ENCODE data around the gene SNX20. TPM values are rescaled to one million over a fixed set of nuclear protein-coding genes. Genes with fewer than 3 reads are reported as not detected.

Gene SNX20
- total and polyA plus RNA-seq, 2 of the 4 experiments (the other 2 are of a cell fraction) = not detected

DNA sequence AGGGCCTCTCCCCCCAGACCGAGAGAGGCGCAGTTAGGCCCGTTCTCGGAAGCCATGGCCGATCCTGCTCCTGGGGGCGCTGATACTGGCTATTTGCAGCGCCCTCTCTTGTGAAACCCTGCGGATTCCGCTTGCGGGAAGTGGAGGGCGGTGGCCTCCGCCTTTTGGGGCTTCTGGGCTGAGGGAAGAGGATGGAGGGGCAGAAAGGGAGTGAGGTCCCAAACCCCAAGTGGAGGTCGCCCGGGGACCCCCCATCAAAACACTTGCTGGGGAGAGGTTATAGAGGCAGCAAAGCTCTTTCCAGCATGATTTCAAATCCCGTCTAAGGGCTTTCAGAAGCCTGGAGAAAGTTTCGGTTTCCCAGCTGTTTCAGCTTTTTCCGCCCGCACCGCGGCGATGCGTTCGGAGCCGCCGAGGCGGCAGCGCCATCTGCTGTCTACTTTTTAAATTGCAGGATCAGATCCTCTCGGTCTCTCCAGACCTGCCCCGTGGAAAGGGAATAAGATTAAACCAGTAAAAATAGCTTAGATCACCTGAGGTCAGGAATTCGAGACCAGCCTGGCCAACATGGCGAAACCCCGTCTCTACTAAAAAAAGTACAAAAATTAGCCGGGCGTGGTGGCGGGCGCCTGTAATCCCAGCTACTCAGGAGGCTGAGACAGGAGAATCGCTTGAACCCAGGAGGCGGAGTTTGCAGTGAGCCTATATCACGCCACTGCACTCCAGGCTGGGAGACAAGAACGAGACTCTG is 15.8 kb downstream of the SNX20 start:
- Histone ChIP-seq H2AFZ (replicated peaks; ENCODE audit: low read length, poor library complexity) (peak overlapping the region; percentile 90), H2BK15ac (ENCODE audit: low read depth, low read length) (no peak overlapping the region), H3K27me3 (ENCODE audit: control insufficient read depth, insufficient read depth, low read length) (no peaks in the 10 kb centered on the region; the same call in 1 of the 2 replicates), H3K14ac (replicated peaks; ENCODE audit: low read depth, low read length) (no peak overlapping the region), H3K27ac (ENCODE audit: insufficient read depth, low read length) (no peak overlapping the region), H3K9me1 (ENCODE audit: insufficient read depth, low read length) (no peaks in the 10 kb centered on the region), H3K56ac (ENCODE audit: extremely low read depth, insufficient read depth, low read length) (no peak overlapping the region), H2BK20ac (ENCODE audit: low read depth, low read length) (no peak overlapping the region), H2BK120ac (ENCODE audit: low read depth, low read length) (no peak overlapping the region), H4K91ac (ENCODE audit: insufficient read depth, low read depth, low read length) (no peak overlapping the region; the same call in 1 of the 2 replicates), H2AK5ac (ENCODE audit: low read depth, low read length) (no peak overlapping the region), H4K20me1 (ENCODE audit: insufficient read depth, low read length) (no peaks in the 10 kb centered on the region), H3K18ac (ENCODE audit: low read depth, low read length) (no peak overlapping the region), H3K36me3 (ENCODE audit: control insufficient read depth, insufficient read depth, low read length) (no peaks in the 10 kb centered on the region), H2BK5ac (ENCODE audit: low read depth, low read length, poor library complexity, severe bottlenecking) (no peak overlapping the region), H3K23ac (ENCODE audit: low read depth, low read length) (no peak overlapping the region), H2AK9ac (replicated peaks; ENCODE audit: low read depth, low read length, poor library complexity) (peak overlapping the region; percentile 60), H3K79me1 (ENCODE audit: low read depth in 1 of 2, low read length in 2 of 2) (no peaks in the 10 kb centered on the region), H3K4me2 (ENCODE audit: low read depth, low read length) (peak overlapping the region; percentile 81), H3K9me3 (ENCODE audit: control insufficient read depth, insufficient read depth, low read length) (no peaks in the 10 kb centered on the region; the same call in 1 of the 2 replicates), H3K4me1 (ENCODE audit: control insufficient read depth, insufficient read depth, low read length) (no peaks in the 10 kb centered on the region), H3K4ac (ENCODE audit: low read depth, low read length) (no peak overlapping the region), H3K9ac (ENCODE audit: low read depth, low read length) (peak overlapping the region; percentile 55; the same call in 1 of the 2 replicates), H3K4me3 (ENCODE audit: insufficient read depth, low read depth, low read length) (peak overlapping the region; percentile 47), H4K8ac (ENCODE audit: low read depth in 2 of 2, low read length in 2 of 2) (no peak overlapping the region; a peak in 1 of 4 replicates), H4K5ac (ENCODE audit: low read depth, low read length) (peak overlapping the region; percentile 5; the same call in 1 of the 2 replicates)
- dilution Hi-C loops (cut with HindIII; ENCODE audit: low sequenced_read_pairs, unreplicated experiment) (no loop called here), intact Hi-C loops (cut with micrococcal nuclease) (loop anchor here (1.0 to 2.0 kb wide), 7 partner anchors 75 to 641 kb away; partner anchors contain the start of gene CNEP1R1), in situ Hi-C loops (cut with MboI; ENCODE audit: low sequenced_read_pairs) (loop anchor here (10.0 to 25.0 kb wide), 2 partner anchors 291 to 453 kb away; no protein-coding TSS in a partner anchor)
- ATAC-seq (ENCODE audit: low read depth) = peak; percentile 98
- TF ChIP-seq, protein P1, sequence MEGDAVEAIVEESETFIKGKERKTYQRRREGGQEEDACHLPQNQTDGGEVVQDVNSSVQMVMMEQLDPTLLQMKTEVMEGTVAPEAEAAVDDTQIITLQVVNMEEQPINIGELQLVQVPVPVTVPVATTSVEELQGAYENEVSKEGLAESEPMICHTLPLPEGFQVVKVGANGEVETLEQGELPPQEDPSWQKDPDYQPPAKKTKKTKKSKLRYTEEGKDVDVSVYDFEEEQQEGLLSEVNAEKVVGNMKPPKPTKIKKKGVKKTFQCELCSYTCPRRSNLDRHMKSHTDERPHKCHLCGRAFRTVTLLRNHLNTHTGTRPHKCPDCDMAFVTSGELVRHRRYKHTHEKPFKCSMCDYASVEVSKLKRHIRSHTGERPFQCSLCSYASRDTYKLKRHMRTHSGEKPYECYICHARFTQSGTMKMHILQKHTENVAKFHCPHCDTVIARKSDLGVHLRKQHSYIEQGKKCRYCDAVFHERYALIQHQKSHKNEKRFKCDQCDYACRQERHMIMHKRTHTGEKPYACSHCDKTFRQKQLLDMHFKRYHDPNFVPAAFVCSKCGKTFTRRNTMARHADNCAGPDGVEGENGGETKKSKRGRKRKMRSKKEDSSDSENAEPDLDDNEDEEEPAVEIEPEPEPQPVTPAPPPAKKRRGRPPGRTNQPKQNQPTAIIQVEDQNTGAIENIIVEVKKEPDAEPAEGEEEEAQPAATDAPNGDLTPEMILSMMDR (conservative IDR thresholded peaks at IDR 0.05; ENCODE audit: low read depth, low read length) = peak; percentile 94
- TF ChIP-seq RAD21 (IDR thresholded peaks at IDR 0.05; ENCODE audit: low read length) = peak; percentile 83
- no peak for TF ChIP-seq RCOR1 (IDR thresholded peaks at IDR 0.05; ENCODE audit: insufficient replicate concordance, low read length)
- peak; percentile 75 for TF ChIP-seq SMC3 (IDR thresholded peaks at IDR 0.05; ENCODE audit: low read depth, low read length)
- 36% methylated on average over 6 of the region's 40 CpGs; no CpG with 5 or more reads in 1 of the 2 experiments for WGBS, 2 experiments (ENCODE audit: extremely low coverage in 2 of 2, insufficient read length in 1 of 2)
- peak; percentile 57 for DNase-seq
- POLR2A ChIA-PET (ENCODE audit: unreplicated experiment) = interaction anchor here (0.6 kb wide), 1 partner anchor 247 kb away, joined by 4 read pairs; no protein-coding TSS in a partner anchor
- no TSS peak for BruUV-seq (replicated peaks)
- CTCF ChIA-PET = interaction anchor here (0.6 to 2.6 kb wide), 19 partner anchors 11 to 640 kb away, joined by 3 to 17 read pairs (median 4); partner anchors contain the start of genes CNEP1R1 and HEATR3

Measured in IMR-90 (cell line).